Measurements from ENCODE around the gene GTPBP2. TPM values are rescaled to one million over a fixed set of nuclear protein-coding genes. Genes with fewer than 3 reads are reported as not detected.

GTPBP2 gene
- total and polyA plus RNA-seq, 2 of the 13 experiments (the other 11 are each of a cell fraction or from before 2014, with no cell fraction given) = 26.9 to 88.2 TPM

- no peak for TF ChIP-seq ZNF280B (CRISPR knock-in tag; IDR thresholded peaks at IDR 0.05; ENCODE audit: borderline replicate concordance)
- no peak for TF ChIP-seq HMG20B (CRISPR knock-in tag; conservative IDR thresholded peaks at IDR 0.05)
- TF ChIP-seq THRA (CRISPR knock-in tag; IDR thresholded peaks at IDR 0.05; ENCODE audit: borderline replicate concordance) = peak; percentile 62; the same call in 1 of the 2 replicates
- peak; percentile 78 for TF ChIP-seq SOX5 (CRISPR knock-in tag; IDR thresholded peaks at IDR 0.05; ENCODE audit: borderline replicate concordance)
- no peak for TF ChIP-seq HDAC6 (IDR thresholded peaks at IDR 0.05; ENCODE audit: low read depth, low read length)
- no peak for TF ChIP-seq RBM22 (optimal IDR thresholded peaks at IDR 0.05; ENCODE audit: low read length)
- TF ChIP-seq FOXA3 (CRISPR knock-in tag; IDR thresholded peaks at IDR 0.05) = peak; percentile 90
- TF ChIP-seq GFI1 (CRISPR knock-in tag; IDR thresholded peaks at IDR 0.05; ENCODE audit: borderline replicate concordance) = peak; percentile 98
- peak; percentile 37 for TF ChIP-seq IRF9 (CRISPR knock-in tag; IDR thresholded peaks at IDR 0.05; ENCODE audit: borderline replicate concordance)
- no peak for TF ChIP-seq NFIB (CRISPR knock-in tag; IDR thresholded peaks at IDR 0.05; ENCODE audit: borderline replicate concordance)
- no peak for TF ChIP-seq NAIF1 (CRISPR knock-in tag; IDR thresholded peaks at IDR 0.05; ENCODE audit: borderline replicate concordance)
- TF ChIP-seq ZFP1 (CRISPR knock-in tag; IDR thresholded peaks at IDR 0.05) = 0 out of 2 replicates have a peak, but pooled peaks have one; percentile 50
- no peak for TF ChIP-seq MTERF4 (CRISPR knock-in tag; IDR thresholded peaks at IDR 0.05)
- no peak for TF ChIP-seq ZNF138 (CRISPR knock-in tag; IDR thresholded peaks at IDR 0.05; ENCODE audit: low read depth)
- no peak for TF ChIP-seq AFF4 (CRISPR knock-in tag; IDR thresholded peaks at IDR 0.05)
- no peak for TF ChIP-seq ZBTB44 (CRISPR knock-in tag; IDR thresholded peaks at IDR 0.05)
Measured at GRCh38 chr6:43671801-43672690, 43.0 kb upstream of the GTPBP2 start (continued).
